Activated CD8-positive, alpha-beta memory T cell treated with anti-CD3 and anti-CD28 coated beads for 1 hour (primary cell): Measurements from ENCODE around the gene SLC7A8.

Source experiments
- DNase-seq, 2 donors: peaks; one replicate each; pipeline ENCODE4 v3.0.0-alpha.2; 2020; ENCODE audit warnings: low read depth in 1 of 2; ENCODE audit errors: extremely low read depth in 1 of 2

SLC7A8 gene

DNA sequence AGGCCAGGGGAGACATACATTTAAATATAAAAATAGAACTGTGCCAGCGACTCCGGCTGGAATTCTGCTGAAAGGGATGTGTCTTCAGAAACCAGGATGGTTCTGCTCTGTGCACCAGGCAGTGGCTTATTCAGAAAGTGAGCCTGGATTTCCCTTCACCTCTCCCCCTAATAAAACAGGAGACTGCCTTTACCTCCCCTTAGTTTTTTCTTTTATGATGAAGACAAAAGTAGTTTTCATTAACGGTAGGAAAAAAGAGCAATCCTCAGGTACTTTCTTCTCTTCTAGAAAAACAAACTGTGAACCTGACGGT is 346 bp downstream of the SLC7A8 start:
- no peak for DNase-seq

DNA sequence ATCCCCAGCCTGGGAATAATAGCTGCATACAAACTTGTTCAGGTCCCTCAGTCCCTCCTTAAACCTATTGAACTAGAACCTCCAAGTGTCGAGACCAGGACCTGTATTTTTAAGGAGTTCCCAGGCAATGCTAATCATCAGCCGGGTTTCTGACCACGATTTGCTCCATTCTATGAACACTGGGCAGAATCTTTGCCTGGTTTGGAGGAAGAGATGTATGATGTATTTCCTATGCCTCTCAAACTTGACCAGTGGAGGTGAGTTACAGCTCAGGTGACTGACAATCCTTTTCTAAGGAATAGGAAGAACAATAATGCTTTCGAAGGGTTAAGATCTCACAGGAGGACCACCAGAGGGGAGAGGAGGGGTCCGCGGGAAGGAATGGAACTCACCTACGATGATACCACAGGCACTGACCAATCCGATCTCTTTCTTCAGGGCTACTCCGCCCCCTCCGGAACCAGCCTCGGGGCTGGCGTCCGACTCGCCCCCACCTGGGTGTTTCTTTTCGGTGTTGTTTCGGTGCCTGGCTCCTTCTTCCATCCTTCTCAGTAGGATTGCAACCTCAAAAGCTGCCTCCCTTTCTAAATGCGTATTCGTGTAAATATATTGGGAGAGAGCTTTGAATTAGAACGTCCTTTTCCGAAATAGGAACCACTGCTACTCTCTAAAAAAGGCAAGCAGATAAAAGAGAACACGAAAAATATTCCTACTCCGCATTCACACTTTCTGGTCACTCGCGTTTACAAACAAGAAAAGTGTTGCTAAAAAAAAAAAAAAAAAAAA is 895 bp downstream of the SLC7A8 start:
- DNase-seq: peak in 1 of 2 donors; percentile 8

DNA sequence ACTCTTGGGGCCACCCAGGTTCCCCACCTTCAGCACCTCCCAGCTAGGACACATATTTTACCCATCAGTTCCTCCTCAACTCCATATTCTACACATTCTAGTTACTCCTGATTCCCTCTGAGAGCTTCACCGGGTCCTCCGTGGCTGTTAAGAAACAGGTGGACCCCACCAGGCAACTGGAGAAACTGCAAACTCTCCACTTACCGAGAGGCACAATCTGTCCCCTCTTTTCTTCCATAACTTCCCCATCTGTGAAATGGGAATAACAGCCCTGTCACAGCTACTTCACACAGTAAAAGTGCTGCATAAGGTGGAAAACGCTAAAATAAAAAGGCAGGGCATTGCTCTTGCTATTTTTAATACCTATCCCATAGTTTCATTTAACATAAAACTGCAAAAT is 1.5 kb downstream of the SLC7A8 start:
- no peak for DNase-seq

DNA sequence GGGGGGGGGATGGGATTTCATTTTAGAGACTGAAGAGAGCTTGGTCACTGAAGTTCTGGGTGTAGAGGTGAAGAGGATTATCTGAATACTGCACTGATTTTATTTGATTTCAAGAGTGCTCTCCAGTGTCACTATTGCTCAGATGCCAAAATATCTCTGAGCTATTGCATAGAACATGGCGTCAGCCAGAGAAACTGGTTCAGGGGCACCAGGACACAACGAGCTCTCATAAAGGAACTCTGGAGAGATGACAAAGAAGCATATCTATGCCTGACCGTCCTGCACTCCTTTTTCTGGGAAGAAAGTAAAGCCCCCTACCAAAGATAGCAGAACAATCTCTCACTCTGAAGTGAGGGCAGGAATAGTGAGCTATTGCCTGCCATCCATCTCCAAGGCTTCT is 2.0 kb downstream of the SLC7A8 start:
- DNase-seq: no peak

DNA sequence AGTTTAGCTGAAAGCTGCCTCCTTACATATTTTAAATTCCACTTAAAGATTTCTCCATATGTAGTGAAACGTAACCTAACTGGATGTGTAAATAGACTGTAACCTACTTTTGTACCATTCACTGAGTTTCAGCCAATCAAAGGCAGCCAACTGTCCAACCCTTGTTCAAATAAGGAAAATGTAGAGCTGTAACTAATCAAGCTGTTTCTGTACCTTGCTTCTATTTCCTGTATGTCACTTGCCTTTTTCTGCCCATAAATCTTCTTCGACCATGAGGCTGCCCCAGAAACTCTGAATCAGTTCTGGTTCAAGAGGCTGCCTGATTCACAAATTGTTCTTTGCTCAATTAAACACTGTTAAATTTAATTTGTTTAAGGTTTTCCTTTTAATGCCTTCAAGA is 6.3 kb downstream of the SLC7A8 start:
- no peak for DNase-seq

DNA sequence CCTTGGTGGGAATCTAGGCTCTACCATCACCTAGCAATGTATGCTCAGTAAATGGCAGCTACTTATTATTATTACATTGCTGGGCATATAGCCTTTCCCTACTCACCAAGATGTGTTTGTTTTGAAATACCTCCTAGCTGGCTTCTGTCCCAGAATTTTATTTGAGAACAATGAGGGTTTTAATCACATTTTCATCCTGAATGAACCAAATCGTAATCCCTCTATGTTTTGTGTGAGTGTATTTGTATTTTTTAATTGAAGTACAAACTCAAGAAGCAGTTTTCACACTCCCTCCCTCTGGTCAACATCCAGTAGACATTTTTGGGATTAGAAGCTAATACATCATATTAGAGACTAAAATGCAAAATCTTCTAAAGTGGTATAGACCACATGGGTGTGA is 7.6 kb downstream of the SLC7A8 start:
- DNase-seq: no peak

DNA sequence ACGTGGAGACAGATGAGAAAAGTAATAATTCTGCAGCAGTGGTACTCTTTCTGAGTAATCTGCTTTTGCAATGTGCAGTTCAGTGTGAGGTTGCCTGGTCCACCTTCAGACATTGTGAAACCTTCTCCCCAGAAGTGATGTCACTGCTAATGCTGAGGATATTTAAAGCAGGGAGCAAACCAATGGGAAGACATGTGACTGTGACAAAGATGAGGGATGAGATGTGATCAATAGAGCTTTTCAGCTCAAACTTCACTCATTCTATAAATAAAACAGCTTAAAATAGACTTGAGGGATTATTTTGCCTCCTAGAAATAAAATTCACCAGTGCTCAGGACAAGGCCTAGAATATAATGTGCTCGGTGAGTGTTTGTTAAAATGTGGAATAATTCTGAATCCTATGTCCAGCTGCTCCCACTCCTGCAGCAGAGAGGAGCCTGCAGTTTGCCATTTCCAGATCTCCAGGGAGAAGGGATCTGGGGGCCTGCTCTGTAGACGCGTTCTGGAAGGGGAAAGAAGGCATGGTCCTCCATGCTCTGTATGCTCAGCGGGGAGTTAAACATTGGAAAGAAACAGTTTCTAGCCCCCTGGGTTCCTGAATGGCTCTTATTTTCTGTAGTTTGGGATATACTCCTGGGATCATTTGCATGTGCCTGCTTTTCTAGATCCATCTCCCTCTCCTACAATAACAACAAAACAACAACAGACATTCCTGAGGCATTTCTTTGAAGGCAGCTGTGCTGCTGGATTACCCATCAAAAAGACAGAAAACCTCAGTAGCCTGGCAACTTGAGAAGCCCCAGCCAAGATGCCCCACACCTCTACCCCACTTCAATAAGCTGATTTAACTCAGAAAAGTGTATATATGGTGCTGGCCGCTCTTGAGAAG is 8.9 kb downstream of the SLC7A8 start:
- DNase-seq: no peak

DNA sequence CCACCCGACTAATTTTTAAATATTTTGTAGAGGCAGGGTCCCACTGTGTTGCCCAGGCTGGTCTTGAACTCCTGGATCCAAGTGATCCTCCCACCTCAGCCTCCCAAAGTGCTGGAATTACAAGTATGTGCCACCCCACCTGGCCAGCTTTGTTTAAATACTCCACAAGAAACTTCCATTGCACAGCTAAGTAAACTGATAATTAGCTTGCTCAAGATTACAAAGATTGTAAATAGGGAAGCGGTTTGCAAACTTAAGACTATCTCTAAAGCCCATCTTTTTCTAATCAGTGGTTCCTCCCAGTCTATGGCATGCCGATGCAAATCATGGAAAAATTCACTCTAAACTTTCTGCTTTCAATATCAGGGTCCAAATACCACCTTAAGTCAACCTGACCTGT is 9.7 kb downstream of the SLC7A8 start:
- no peak for DNase-seq

DNA sequence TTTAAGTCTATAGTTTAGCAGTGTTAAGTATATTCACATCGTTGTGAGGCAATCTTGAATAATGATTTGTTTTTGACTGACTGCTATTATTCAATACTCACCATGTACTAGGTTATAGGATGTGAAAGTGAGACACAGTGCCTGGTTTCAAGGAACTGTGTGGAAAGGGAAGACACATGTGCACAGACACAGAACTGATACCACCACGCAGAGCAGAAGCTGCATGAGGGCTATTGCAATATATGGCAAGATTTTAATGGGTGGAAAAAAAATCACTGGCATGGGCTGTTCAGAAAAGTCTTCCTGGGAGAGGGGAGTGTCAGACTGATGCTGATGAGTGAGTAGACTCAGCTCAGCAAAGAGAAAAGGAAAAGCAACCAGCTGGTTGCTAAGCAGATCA is 10.4 kb downstream of the SLC7A8 start:
- DNase-seq: no peak

DNA sequence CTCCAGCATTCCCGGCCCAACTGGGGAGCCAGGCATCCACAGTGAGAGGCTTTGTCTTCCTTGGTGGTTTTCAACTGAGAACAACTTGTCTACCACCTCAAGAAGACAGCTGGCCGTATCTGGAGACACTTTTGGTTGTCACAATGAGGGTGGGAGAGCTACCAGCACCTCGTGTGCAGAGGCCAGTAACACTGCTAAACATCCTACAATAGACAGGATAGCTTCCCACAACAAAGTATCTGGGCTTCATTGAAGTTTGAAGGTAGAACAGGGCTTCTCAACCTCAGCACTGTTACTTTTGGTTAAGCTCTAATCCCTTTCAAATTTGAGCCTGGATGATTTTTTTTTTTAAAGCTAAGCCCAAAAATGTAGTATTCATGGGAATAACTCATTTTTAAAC is 10.9 kb downstream of the SLC7A8 start:
- DNase-seq: no peak

DNA sequence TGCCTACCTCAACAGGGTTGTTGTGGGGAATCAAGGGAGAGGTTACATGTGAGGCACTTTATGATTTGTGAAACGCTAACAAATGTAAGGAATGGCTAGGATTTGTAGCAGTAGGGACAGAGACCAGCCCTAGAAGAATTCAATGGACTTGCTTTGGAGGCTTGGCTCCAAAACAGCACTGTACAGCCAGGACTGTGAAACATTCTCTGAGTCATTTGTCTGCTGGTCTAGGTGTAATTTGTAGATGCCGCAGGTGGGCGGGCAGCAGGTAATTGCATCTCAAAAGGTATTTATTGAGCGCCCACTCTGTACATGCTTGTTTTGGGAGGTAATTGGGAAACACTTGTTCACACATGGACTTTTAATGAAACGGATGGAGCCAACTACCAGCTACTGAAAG is 11.4 kb downstream of the SLC7A8 start:
- no peak for DNase-seq

DNA sequence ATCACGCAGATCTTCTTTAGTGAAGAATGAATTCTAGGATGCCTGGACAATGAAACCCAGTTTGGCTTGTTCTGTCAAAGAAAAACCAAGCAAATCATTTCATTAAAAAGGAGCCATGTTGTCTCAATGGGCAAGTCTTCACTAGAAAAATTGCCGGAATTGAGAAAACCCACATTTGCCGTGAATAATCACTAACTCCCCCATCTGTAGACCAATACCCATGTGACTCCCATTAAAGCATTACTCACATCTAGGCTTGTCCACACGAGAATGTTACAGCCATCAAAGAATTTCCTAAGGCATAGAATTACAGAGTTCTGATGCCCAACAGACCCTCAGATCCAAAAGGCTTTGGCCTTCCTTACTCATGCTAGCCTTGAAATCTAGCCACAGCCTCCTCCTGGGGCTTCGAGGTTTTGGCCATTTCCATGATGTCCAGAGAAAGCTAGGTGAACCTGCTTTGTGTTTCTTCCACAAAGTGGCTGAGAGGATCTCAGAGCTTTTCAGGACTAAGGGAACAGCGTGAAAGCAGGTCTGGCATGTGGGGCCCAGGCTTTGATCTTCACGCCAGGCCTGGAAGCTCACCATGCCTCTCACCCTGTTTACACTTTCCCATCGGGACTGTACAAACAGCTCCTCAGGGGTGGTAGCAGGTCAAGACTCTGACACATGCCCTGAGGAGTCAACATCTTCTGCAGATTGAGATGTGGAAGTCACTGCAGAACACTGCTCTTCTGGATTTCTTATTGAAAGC is 12.1 kb downstream of the SLC7A8 start:
- DNase-seq: no peak

DNA sequence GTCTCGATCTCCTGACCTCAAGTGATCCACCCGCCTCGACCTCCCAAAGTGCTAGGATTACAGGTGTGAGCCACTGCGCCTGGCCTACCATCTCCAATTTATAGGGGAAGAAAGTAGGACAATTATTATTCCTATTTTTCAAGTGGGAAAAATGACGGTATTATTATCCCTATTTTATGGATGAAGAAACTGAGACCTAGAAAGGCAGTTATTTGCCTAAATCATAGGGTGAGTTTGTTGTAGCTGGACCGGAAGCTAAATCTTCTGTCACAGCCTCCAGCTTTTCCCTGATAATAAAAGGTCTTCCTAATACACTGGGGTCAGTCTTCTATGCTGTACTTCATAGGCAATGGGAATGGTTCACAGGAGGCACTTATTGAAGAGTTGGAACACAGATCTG is 13.8 kb downstream of the SLC7A8 start:
- no peak for DNase-seq

DNA sequence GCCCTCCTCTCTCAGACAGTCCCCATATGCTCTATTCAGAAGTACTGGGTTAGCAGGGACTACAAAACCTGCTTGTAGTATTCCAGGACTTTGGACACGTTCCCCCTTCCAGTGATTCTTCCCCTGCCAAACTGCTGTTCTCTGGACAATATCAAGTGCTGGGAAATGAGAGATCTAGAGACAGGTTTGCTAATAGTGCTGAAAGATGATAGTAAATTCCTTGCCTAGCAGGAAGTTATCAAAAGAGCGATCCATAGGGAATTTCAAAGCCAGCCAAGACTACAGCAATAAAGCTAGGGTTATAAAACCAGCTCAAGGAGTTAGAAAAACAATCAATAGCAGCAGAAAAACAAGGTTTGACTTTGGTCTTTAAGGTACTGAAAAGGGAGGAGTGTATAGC is 15.2 kb downstream of the SLC7A8 start:
- DNase-seq: no peak

DNA sequence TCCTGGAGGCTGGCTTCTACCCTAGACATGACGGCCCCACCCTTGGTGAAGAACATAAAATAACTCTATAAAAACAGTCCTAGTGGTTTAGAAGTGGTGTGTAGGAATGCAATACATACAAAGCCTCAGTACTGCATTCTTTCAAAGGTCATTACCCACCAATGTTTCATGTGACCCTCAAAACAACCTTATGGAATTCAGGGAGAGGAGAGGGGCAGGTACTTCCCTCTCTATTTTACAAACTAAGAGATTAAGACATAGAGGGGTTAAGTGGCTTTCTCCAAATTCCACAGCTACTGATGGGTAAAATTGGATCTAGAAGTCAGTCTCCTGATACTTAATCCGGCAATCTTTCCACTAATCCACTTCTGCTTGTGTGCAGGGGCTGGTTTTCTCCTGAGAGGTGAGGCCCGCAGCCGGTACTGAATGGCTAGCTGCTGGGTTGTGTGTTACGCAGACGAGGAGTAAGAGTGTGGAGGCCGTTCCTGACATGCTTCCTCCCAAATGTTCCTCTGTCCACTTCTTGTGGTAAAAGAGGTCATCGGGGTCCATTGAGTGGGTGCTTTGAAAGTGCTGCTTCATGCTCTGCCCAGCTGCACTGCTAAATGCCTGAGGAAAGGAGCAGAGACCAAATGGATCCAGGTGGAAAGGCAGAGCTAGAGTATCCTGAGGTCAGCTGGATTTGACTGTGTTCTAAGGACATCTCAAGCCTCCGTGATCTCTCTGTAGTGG is 16.2 kb downstream of the SLC7A8 start:
- DNase-seq: no peak

DNA sequence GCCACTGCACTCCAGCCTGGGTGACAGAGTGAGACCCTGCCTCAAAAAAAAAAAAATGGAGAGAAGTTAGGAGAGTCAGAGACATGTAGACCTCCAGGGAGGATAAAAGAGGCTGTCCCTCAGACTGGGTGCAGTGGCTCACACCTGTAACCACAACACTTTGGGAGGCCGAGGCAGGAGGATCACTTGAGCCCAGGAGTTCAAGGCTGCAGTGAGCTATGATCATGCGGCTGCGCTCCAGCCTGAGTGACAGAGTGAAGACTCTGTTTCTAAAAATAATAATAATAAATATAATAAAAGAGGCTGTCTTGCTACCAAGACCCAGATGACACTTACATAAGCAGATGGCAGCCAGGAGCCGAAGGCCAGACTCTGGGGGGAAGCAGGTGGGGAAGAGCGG is 18.5 kb downstream of the SLC7A8 start:
- DNase-seq: no peak

DNA sequence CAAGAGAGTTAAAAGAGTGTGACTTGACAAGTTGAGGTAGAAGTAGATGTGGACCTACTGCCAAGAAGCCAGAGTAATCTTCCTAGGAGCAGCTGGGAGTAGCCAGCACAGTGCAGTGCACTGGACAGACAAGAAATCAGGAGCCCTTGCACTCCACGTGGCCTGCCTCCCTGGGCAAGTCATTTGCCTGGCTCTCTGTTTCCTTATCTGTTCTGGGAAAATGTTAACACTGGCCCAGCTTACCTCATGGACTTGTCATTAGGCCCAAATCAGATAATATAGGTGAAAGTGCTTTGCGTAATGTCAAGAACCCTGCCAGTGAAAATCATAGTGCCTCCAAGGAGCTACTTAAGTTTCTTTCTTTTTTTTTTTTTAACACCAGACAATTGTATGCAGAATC is 19.2 kb downstream of the SLC7A8 start:
- DNase-seq: no peak

DNA sequence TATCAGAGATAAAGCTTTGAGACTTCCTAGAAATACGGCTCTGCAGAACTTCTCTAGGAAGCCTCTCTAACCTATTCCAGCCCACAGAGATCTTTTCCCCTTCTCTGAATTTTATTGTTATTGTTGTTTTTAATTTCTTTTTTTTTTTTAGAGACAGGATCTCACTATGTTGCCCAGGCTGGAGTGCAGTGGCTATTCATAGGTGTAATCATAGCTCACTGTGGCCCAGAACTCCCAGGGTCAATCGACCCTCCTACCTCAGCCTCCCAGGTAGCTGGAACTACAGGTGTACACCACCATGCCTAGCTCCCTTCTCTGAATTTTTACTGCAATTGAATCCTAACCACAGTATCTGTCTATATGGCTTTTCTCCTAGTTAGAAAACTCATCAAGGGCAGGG is 19.6 kb downstream of the SLC7A8 start:
- no peak for DNase-seq

DNA sequence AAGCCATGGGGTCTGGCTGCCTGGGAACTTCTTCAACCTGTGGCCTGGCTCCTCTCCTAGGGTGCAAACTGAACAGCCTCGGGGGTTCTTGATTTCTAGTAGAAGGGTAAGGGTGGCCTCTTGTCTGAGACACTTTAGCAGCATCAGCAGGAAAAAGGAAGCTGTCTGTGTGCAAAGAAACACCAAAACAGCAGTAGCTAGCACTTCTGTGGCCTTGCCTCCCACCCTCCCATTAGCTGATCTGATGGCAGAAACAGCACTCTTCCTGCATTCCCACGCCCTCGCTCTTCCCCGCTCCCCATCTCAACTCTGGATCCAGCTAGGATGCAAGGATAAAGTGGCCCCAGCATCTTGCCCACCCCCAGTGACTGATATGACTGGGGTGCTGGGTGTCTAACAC is 20.7 kb downstream of the SLC7A8 start:
- DNase-seq: no peak

DNA sequence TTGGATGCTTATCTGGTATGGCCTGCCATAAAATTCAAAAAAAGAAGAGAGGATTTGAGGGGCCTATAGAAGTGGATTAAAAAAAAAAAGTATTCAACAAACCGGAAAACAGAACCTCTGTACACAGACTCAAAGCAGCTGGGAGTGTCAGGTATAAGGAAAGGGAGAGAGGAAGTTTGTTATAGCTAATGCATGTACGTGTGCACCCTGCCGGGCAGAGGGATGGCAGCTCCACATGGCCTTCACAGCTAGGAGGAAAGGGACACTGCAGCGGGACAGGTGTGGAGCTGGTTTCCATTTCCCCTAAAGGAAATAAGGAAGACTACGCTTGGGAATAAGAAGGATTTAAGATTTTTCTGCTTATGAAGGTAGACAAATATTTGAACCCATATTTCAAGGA is 21.5 kb downstream of the SLC7A8 start:
- no peak for DNase-seq

DNA sequence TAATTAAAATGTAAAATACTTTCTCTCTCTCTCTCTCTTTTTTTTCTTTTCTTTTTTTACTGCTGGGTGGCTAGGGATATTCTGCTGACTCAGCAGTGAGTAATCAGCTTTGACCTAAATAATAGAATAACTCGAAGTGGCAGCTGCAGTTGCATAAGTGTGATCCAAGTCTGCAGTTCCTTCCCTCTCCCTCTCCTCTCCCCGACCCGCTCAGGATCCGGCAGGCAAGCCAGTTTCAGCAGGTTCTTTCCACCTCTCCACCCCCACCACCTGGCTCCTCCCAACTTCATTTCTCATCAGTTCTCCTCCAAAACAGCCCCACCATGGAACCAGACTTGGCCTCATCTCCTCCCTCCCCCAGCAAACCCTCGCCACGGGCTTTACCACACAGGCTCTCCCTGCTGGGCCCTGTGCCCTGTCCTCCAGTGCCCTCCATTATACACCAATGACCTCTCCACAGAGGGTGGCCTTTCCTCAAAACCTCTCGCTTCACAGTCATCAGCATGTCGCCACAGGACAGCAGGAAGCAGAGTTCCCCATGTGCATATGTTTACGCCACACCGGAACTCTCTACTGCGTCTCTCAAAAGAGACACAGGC is 22.4 kb downstream of the SLC7A8 start:
- no peak for DNase-seq
